NCI-H2227 treated with DMSO at 0.1 percent for 48 hours (cell line): ENCODE results near the gene FUT7.

ENCODE experiments used
- DNase-seq: peaks from one replicate; lab custom pipeline; 2025; lab: John Stamatoyannopoulos, UW

The FUT7 gene

GRCh38 chr9:137001857-137002645, 29.8 kb downstream of the FUT7 start:
- no peak for DNase-seq

DNA sequence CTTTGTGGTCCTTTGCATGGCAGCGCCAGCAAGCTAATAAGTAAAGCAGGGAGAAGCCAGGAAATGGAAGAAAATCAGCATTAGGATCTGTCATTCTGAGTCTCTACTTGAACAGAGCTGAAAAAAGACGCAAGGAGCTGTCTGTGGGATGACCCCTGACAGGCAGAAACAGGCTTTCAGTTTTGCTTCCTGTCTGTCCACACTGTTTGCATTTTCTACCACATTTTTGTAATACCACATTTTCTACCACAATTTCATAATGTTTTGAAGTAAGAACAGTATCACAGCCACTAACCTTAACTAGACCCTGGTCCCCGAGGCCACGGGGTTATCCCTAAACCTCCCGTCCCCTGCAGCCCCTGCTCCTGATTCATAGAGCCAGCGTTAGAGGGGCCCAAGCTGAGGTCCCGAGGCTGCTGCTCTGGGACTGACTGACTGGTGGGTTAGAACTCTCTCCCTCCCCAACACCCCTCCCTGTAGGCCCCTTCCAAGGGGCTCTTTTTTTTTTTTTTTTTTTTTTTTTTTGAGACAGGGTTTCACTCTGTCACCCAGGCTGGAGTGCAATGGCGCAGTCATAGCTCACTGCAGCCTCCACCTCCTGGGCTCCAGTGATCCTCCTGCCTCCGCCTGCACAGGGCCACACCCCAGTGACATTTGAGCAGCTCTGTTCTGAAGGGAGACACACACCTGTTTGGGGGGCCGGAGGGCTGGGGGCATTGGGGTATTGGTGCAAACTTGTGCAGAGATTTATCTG, 31.5 kb downstream of the FUT7 start:
- DNase-seq, result no peak

GRCh38 chr9:136997830-136998234, 34.1 kb downstream of the FUT7 start:
- no peak for DNase-seq

GRCh38 chr9:136997371-136997770, 34.5 kb downstream of the FUT7 start:
- no peak for DNase-seq

- DNase-seq, result no peak
Measured at GRCh38 chr9:136996361-136997292, 35.3 kb downstream of the FUT7 start, which contains the start of gene CLIC3. CLIC3 (minus strand) TSS chr9:136996568; CDS start chr9:136996543, 25 bp downstream.

DNA sequence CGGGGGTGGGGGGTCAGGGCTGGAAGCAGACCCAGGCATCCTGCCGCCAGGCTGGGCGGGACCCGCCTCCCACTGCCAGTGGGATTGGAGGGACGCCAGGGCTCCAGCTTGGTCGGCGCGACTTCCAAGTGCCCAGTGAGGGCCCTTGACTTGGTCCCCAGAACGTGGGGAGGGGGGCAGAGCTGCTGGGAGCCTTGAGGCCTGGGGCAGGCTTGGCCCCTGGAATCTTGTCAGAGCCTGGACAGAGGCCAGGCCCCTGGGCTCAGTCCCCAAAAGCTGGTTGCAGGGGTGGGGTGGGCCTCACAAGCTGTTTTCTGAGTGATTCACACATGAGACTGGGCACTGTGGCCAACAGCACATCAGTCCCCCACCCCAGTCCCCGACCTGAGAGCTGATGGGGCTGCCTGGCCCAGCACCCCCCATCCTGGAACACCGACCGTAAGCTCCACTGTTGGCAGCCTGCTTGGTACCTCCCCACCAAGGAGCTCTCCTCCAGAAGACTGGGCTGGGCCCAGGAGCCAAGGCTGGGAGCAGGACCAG, 36.0 kb downstream of the FUT7 start:
- no peak for DNase-seq

DNA sequence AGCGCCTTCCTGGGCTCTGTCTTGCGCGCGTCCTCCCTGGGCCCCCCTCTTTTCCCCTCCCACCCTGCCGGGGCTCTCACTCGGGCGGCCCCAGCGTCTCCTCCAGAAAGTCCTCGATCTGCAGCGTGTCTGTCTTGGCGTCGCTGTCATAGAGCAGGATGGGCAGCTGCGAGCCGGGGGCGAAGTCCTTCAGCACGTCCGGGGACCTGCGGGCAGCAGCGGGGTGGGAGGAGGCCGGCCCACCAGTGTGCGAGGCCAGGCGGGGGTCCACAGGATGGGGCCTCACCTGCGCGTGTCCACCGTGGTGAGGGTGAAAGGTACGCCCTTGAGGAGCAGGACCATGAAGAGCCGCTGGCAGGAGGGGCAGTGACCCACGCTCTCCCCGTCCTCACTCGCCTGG, 36.5 kb downstream of the FUT7 start:
- DNase-seq, result no peak

DNA sequence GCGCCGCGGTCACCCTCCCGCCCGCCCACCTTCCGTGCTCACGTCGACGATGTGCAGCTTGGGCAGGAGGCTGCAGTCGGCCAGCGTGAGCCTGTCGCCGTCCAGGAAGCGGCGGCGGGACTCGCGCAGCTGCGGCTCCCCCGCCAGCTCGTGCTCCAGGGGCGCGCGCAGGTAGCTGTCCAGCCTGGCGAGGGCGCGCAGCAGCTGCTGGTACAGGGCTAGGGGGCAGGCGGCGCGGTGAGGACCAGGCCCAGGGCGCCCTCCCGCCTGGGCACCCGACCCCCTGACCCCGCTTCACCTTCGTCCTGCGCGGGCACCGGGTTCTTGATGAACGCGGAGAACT, 37.0 kb downstream of the FUT7 start:
- DNase-seq, result no peak

- no peak for DNase-seq
Measured at GRCh38 chr9:136994180-136994887, 37.6 kb downstream of the FUT7 start.

DNA sequence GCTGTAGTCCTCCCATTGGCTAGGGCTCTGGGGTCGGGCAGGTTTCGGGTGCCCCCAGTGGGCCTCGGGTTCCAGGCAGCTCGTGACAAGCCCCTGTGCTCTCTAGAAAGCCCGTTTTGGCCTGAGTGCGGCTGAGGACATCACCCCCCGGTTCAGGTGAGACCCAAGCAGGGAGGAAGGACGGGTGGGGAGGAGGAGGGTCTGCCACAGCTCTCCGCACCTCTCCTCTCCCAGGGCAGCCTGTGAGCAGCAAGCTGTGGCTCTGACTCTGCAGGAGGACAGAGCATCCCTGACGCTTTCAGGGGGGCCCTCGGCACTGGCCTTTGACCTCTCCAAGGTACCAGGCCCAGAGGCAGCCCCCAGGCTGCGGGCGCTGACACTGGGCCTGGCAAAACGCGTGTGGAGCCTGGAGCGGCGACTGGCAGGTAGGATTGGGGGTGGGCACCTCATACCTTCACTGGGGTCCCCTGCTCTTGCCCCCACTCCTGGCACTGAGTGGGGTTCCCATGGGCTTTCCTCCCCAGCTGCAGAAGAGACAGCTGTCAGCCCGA, 39.0 kb downstream of the FUT7 start:
- no peak for DNase-seq

- DNase-seq, result peak; percentile 30
Measured at GRCh38 chr9:136991993-136992818, 39.7 kb downstream of the FUT7 start, which contains the start of gene PAXX. PAXX (plus strand) TSS chr9:136992422; CDS start chr9:136992444, 22 bp downstream.

DNA sequence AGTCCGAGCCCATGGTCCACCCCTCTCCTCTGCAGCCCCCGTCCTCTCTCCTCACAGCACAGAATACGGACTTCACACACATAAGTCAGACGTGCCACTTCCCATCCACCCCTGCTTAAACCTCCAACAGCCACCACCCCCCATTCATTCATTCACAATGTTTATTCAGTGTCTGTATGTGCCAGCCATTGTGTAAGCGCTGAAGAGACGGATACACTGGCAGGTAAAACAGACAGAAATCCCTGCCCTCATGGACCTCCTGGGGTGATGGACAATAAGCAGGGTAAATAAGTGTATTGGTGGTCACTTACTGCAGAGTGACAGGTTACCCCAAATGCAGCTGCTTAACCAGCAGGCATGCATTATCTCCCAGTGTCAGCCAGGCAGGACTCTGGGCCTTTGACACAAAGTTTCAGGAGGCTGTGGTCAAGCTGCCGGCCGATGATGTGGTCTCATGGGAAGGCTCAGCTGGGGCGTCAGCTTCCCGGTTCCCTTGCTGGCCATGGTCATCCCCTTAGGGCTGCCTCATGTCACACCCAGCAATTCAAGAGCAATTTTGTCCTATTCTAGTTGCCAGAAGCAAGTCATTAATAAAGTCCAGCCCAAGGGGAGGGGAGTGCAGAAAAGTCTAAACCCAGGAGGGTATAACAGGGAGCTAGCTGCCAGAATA, 41.5 kb downstream of the FUT7 start:
- no peak for DNase-seq

- no peak for DNase-seq
Measured at GRCh38 chr9:136988872-136989271, 43.0 kb downstream of the FUT7 start.

DNA sequence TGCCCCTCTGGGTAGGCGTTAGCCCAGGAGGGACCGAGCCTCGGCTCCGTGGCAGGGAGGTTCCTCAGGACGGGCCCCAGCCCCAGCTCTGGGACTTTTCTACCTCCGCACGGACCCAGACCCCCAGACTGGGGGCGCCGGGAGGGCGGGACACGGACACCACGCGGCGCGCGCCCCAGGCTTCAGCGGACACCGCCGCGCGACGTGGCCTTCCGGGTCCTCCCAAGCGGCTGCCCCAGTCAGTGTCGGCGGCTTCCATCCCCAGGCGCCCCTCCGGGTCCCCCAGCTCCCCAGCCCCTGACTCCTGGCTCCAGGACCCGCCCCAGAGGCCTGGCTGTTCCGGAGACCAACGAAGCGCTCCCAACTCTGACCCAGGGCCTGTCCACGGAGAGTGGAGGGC, 46.0 kb downstream of the FUT7 start:
- DNase-seq, result no peak

GRCh38 chr9:136985027-136985602, 46.8 kb downstream of the FUT7 start:
- no peak for DNase-seq

GRCh38 chr9:136984464-136985026, 47.3 kb downstream of the FUT7 start:
- no peak for DNase-seq

DNA sequence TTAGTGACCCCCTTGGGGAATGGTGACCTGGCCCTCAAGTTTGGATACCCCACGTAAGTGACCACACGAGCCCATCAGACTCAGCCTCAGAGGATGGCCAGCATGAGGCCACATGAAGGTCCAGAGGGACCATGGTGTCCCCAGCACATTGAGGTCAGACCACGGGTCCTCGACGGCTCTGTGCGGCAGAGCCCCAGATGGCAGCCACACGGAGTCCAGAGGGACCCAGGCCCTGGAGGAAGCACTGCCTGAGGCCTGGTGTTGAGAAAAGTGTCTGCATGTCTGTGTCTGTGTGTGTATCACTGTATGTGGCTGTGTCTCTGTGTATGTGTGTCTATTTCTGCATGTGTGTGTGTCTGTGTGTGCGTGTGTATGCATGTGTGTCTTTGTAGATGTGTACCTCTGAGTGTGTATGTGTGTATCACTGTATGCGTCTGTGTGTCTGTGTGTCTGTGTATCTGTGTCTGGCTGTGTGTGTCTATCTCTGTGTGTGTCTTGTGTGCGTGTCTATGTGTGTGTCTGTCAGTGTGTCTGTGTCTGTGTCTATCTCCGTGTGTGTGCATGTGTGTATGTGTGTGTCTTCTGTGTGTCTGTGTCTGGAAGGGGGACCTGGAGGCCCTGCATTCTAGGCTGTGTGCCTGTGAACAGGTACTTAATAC, 48.1 kb downstream of the FUT7 start:
- no peak for DNase-seq

GRCh38 chr9:136983167-136983566, 48.7 kb downstream of the FUT7 start:
- DNase-seq, result no peak
